ENCODE results near the gene RBBP8NL. TPM values are rescaled to one million over a fixed set of nuclear protein-coding genes. Genes with fewer than 3 reads are reported as not detected.

The RBBP8NL gene
- total and polyA plus RNA-seq, 2 of the 8 experiments (the other 6 are each of a cell fraction or from before 2014, with no cell fraction given) = 0.43 to 0.48 TPM

DNA sequence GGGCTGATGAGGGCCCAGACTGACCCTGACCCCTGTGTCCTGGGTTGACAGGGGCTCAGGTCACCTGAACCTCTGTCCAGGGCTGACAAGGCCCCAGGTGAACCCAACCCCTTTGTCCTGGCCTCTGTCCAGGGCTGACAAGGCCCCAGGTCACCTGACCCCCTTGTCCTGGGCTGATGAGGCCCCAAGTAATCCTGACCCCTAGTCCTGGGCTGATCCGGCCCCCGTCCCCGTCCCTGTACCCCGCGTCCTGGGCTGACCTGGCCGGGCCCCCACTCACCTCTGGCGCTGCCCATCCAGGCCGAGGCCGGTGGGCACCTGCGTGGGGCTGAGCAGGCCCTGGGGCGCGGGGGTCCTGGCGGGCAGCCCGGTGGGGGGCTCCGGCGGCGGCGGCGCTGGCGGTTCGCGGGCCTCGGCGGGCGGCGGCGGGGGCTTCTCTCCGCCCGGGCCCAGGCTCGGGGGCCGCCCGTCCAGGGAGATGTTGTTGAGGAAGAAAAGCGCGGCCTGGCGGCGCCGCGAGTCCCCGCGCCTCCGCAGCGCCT, 20.6 kb downstream of the RBBP8NL start:
- whole genome bisulfite sequencing, 2 experiments (ENCODE audit: extremely low coverage in 1 of 2, insufficient coverage in 1 of 2, insufficient read length in 1 of 2, insufficient replicate concordance in 2 of 2, low coverage in 1 of 2, low lambda C conversion rate in 2 of 2, missing lambda C conversion rate in 1 of 2) = no CpG with 5 or more reads among the region's 42 CpGs
- ChIA-PET CTCF (ENCODE audit: partially characterized antibody) (interaction anchor here (1.2 kb wide), 1 partner anchor 14 kb away, joined by 4 read pairs; no protein-coding TSS in a partner anchor), POLR2A (ENCODE audit: partially characterized antibody) (no interaction called here)
- Histone ChIP-seq H2AK5ac (ENCODE audit: low read depth, low read length) (no peak overlapping the region), H4K20me1 (replicated peaks in 1 of 2; ENCODE audit: control insufficient read depth in 1 of 2, insufficient read depth in 2 of 2, low read length in 2 of 2) (peaks cover 0 to 20% of the 10 kb centered on the region in 2 experiments), H3K27me3 (replicated peaks in 1 of 4; ENCODE audit: control insufficient read depth in 3 of 4, extremely low read depth in 1 of 4, insufficient read depth in 3 of 4, low read length in 3 of 4) (peaks cover 0 to 8% (median 1%) of the 10 kb centered on the region in 4 experiments; a peak in 2 of 7 replicates), H3K27ac (ENCODE audit: low read depth, low read length) (no peak overlapping the region), H4K91ac (replicated peaks; ENCODE audit: insufficient read length, low read length) (no peak overlapping the region), H3K9ac (replicated peaks in 1 of 4; ENCODE audit: extremely low read depth in 1 of 4, low read depth in 3 of 4, low read length in 3 of 4) (peak overlapping the region in 2 of 4 experiments; percentile 40 to 69; a peak in 2 of 7 replicates), H2AFZ (ENCODE audit: low read length) (no peak overlapping the region), H3K4me1 (replicated peaks in 1 of 4; ENCODE audit: control insufficient read depth in 3 of 4, insufficient read depth in 4 of 4, low read length in 3 of 4) (peaks cover 0 to 27% (median 9%) of the 10 kb centered on the region in 4 experiments; a peak in 6 of 7 replicates), H4K8ac (ENCODE audit: extremely low read depth, insufficient read depth, low read length) (peak overlapping the region; percentile 60; the same call in 1 of the 2 replicates), H3K14ac (ENCODE audit: insufficient read length) (no peak overlapping the region), H3K79me2 (ENCODE audit: control insufficient read depth in 1 of 2, insufficient read depth in 2 of 2, low read length in 2 of 2) (no peaks in the 10 kb centered on the region; a peak in 1 of 4 replicates), H3K4me2 (ENCODE audit: insufficient read depth in 1 of 2, low read depth in 2 of 2, low read length in 2 of 2) (peak overlapping the region; percentile 38 to 90), H3K23me2 (ENCODE audit: low read depth, low read length) (no peaks in the 10 kb centered on the region; the same call in 1 of the 2 replicates), H3K18ac (ENCODE audit: extremely low read depth, low read length) (no peak overlapping the region; the same call in 1 of the 2 replicates), H3K9me3 (ENCODE audit: insufficient read depth in 2 of 2, low read depth in 1 of 2, low read length in 1 of 2) (no peaks in the 10 kb centered on the region), H3K79me1 (ENCODE audit: low read depth, low read length) (no peaks in the 10 kb centered on the region; the same call in 1 of the 2 replicates), H4K5ac (ENCODE audit: insufficient read length, low read depth, low read length) (no peak overlapping the region), H3K4me3 (ENCODE audit: extremely low read depth in 1 of 4, insufficient read depth in 2 of 4, low read depth in 3 of 4, low read length in 4 of 4) (peak overlapping the region; percentile 52 to 71 (median 58)), H3K23ac (ENCODE audit: insufficient read length) (no peak overlapping the region), H2BK5ac (ENCODE audit: low read depth, low read length) (no peak overlapping the region), H3K36me3 (ENCODE audit: control insufficient read depth in 2 of 4, insufficient read depth in 4 of 4, low read length in 3 of 4) (no peaks in the 10 kb centered on the region), H3K4ac (replicated peaks; ENCODE audit: insufficient read length, low read depth, low read length) (no peak overlapping the region), H2BK12ac (ENCODE audit: low read depth, low read length) (no peak overlapping the region), H2BK20ac (ENCODE audit: low read length) (no peak overlapping the region), H3K56ac (replicated peaks; ENCODE audit: insufficient read length, low read depth, low read length) (no peak overlapping the region), H2BK120ac (replicated peaks; ENCODE audit: low read depth, low read length) (no peak overlapping the region), H2BK15ac (ENCODE audit: low read length) (no peak overlapping the region)
- no peak for FAIRE-seq
- TF ChIP-seq, protein P1, sequence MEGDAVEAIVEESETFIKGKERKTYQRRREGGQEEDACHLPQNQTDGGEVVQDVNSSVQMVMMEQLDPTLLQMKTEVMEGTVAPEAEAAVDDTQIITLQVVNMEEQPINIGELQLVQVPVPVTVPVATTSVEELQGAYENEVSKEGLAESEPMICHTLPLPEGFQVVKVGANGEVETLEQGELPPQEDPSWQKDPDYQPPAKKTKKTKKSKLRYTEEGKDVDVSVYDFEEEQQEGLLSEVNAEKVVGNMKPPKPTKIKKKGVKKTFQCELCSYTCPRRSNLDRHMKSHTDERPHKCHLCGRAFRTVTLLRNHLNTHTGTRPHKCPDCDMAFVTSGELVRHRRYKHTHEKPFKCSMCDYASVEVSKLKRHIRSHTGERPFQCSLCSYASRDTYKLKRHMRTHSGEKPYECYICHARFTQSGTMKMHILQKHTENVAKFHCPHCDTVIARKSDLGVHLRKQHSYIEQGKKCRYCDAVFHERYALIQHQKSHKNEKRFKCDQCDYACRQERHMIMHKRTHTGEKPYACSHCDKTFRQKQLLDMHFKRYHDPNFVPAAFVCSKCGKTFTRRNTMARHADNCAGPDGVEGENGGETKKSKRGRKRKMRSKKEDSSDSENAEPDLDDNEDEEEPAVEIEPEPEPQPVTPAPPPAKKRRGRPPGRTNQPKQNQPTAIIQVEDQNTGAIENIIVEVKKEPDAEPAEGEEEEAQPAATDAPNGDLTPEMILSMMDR (IDR thresholded peaks at IDR 0.05; ENCODE audit: control extremely low read depth in 1 of 3, insufficient read depth in 1 of 3, low read depth in 1 of 3, low read length in 3 of 3) = no peak
- TF ChIP-seq TBP (IDR thresholded peaks at IDR 0.05; ENCODE audit: low read depth, low read length) (no peak), ASH2L (IDR thresholded peaks at IDR 0.05; ENCODE audit: low read length) (no peak), HDAC6 (IDR thresholded peaks at IDR 0.05; ENCODE audit: low read depth, low read length) (no peak), PHF8 (conservative IDR thresholded peaks at IDR 0.05; ENCODE audit: low read depth, low read length) (peak; percentile 34; the same call in 1 of the 2 replicates), SRF (IDR thresholded peaks at IDR 0.05; ENCODE audit: low read depth, low read length) (no peak), RAD21 (IDR thresholded peaks at IDR 0.05 in 1 of 2, conservative IDR thresholded peaks at IDR 0.05 in 1 of 2; ENCODE audit: low read depth in 2 of 2, low read length in 2 of 2) (no peak), BRCA1 (IDR thresholded peaks at IDR 0.05; ENCODE audit: low read depth, low read length) (no peak)
- DNase-seq (ENCODE audit: low read depth in 1 of 2, low spot score in 2 of 2) = no peak

Data from H1 (cell line).